Measurements from ENCODE around the gene FFAR4.

DNA sequence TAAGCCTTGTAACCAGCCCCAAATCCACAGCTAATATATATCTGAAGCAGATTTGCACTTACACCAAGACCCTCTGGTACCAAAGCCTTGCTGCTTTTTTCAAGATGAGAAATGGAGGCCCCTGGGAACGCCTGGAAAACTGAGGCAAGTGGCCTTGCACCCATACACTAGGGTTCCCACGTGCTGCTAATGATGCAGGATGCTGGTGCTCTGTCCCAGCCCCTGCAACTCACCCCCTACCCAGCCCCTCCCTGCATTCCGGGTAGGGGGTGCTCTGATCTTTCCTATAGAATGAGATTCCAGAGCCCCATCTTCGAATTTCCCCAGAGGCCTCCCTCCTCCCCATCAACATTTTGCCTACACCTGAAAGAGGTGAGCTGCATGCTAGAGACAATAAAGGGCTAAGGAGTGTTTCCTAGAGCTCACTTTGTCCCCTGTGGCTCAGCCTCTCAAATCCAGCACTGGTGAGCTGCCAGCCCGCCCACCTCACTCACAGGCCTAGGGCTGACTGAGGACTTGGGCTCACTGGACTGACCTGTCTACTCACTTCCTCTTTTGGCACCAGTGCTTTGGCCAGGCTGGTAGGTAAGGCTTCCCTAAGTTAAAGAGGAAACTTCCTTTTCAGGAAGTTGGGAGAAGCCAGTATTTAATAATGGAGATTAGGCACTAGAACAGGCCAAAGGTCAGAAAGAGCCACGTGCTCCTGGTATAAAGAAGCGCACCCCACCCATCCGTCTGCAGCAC lies 24.8 kb downstream of the FFAR4 start:
- TF ChIP-seq CTCF (IDR thresholded peaks at IDR 0.05) (no peak), ZFX (IDR thresholded peaks at IDR 0.05; ENCODE audit: borderline replicate concordance) (no peak)

All from 22Rv1 (cell line).